ENCODE data around the gene LZTR1.

The LZTR1 gene

GRCh38 chr22:21014726-21015465 is 32.8 kb downstream of the LZTR1 start, which contains the start of gene P2RX6:
Gene P2RX6 (plus strand): TSS chr22:21015165. CDS start chr22:21015175, 10 bp downstream.
- TF ChIP-seq CREB1 (IDR thresholded peaks at IDR 0.05; ENCODE audit: low read depth), result no peak
- no peak for TF ChIP-seq USF1 (IDR thresholded peaks at IDR 0.05)
- no peak for TF ChIP-seq REST (IDR thresholded peaks at IDR 0.05; ENCODE audit: low read depth)
- no peak for TF ChIP-seq ZBTB7A (IDR thresholded peaks at IDR 0.05; ENCODE audit: low read depth)
- no peak for TF ChIP-seq EGR1 (IDR thresholded peaks at IDR 0.05)
- no peak for TF ChIP-seq NFIC (IDR thresholded peaks at IDR 0.05)
- TF ChIP-seq FOXM1 (IDR thresholded peaks at IDR 0.05; ENCODE audit: borderline replicate concordance, low read depth), result no peak
- TF ChIP-seq TCF12 (IDR thresholded peaks at IDR 0.05; ENCODE audit: low read depth), result no peak
- no peak for TF ChIP-seq CEBPB (IDR thresholded peaks at IDR 0.05)
- no peak for TF ChIP-seq TAF1 (IDR thresholded peaks at IDR 0.05; ENCODE audit: low read depth)
- TF ChIP-seq TEAD4 (IDR thresholded peaks at IDR 0.05), result no peak
- TF ChIP-seq RAD21 (IDR thresholded peaks at IDR 0.05; ENCODE audit: low read depth), result no peak
- TF ChIP-seq MAX (IDR thresholded peaks at IDR 0.05), result no peak
- no peak for TF ChIP-seq EP300 (IDR thresholded peaks at IDR 0.05; ENCODE audit: borderline replicate concordance)
- no peak for TF ChIP-seq YY1 (IDR thresholded peaks at IDR 0.05; ENCODE audit: low read depth)

- TF ChIP-seq REST (IDR thresholded peaks at IDR 0.05; ENCODE audit: low read depth), result no peak
- no peak for TF ChIP-seq YY1 (IDR thresholded peaks at IDR 0.05; ENCODE audit: low read depth)
- TF ChIP-seq RAD21 (IDR thresholded peaks at IDR 0.05; ENCODE audit: low read depth), result no peak
- no peak for TF ChIP-seq MAX (IDR thresholded peaks at IDR 0.05)
- TF ChIP-seq TEAD4 (IDR thresholded peaks at IDR 0.05), result no peak
- TF ChIP-seq EP300 (IDR thresholded peaks at IDR 0.05; ENCODE audit: borderline replicate concordance), result no peak
- TF ChIP-seq CREB1 (IDR thresholded peaks at IDR 0.05; ENCODE audit: low read depth), result no peak
- no peak for TF ChIP-seq TAF1 (IDR thresholded peaks at IDR 0.05; ENCODE audit: low read depth)
- TF ChIP-seq ZBTB7A (IDR thresholded peaks at IDR 0.05; ENCODE audit: low read depth), result no peak
- TF ChIP-seq EGR1 (IDR thresholded peaks at IDR 0.05), result no peak
- TF ChIP-seq FOXM1 (IDR thresholded peaks at IDR 0.05; ENCODE audit: borderline replicate concordance, low read depth), result no peak
- TF ChIP-seq USF1 (IDR thresholded peaks at IDR 0.05), result no peak
These were observed 33.4 kb downstream of the LZTR1 start for GRCh38 chr22:21015466-21016006.

- no peak for TF ChIP-seq REST (IDR thresholded peaks at IDR 0.05; ENCODE audit: low read depth)
- no peak for TF ChIP-seq CEBPB (IDR thresholded peaks at IDR 0.05)
- no peak for TF ChIP-seq EP300 (IDR thresholded peaks at IDR 0.05; ENCODE audit: borderline replicate concordance)
- TF ChIP-seq TAF1 (IDR thresholded peaks at IDR 0.05; ENCODE audit: low read depth), result no peak
- no peak for TF ChIP-seq CREB1 (IDR thresholded peaks at IDR 0.05; ENCODE audit: low read depth)
- TF ChIP-seq RAD21 (IDR thresholded peaks at IDR 0.05; ENCODE audit: low read depth), result no peak
- TF ChIP-seq NFIC (IDR thresholded peaks at IDR 0.05), result no peak
- TF ChIP-seq EGR1 (IDR thresholded peaks at IDR 0.05), result no peak
- TF ChIP-seq USF1 (IDR thresholded peaks at IDR 0.05), result no peak
- no peak for TF ChIP-seq YY1 (IDR thresholded peaks at IDR 0.05; ENCODE audit: low read depth)
- no peak for TF ChIP-seq FOXM1 (IDR thresholded peaks at IDR 0.05; ENCODE audit: borderline replicate concordance, low read depth)
- no peak for TF ChIP-seq MAX (IDR thresholded peaks at IDR 0.05)
- TF ChIP-seq ZBTB7A (IDR thresholded peaks at IDR 0.05; ENCODE audit: low read depth), result no peak
- no peak for TF ChIP-seq TEAD4 (IDR thresholded peaks at IDR 0.05)
- no peak for TF ChIP-seq TCF12 (IDR thresholded peaks at IDR 0.05; ENCODE audit: low read depth)
These were observed 34.7 kb downstream of the LZTR1 start for GRCh38 chr22:21016644-21017420.
